GM21360 (cell line): ENCODE measurements around the gene CMTR2.
"Not testable (repeated sequence)": the region's sequence is repeated elsewhere in the genome, so short reads cannot be mapped to it uniquely, and the experiment has no call there.

Experiments
- ATAC-seq: cut with Tn5 transposase; IDR thresholded peaks from one replicate; pipeline ENCODE4 v1.9.1; 2021; ENCODE audit warnings: mild to moderate bottlenecking, moderate library complexity; ENCODE audit not compliant: unreplicated experiment

Gene CMTR2, protein sequence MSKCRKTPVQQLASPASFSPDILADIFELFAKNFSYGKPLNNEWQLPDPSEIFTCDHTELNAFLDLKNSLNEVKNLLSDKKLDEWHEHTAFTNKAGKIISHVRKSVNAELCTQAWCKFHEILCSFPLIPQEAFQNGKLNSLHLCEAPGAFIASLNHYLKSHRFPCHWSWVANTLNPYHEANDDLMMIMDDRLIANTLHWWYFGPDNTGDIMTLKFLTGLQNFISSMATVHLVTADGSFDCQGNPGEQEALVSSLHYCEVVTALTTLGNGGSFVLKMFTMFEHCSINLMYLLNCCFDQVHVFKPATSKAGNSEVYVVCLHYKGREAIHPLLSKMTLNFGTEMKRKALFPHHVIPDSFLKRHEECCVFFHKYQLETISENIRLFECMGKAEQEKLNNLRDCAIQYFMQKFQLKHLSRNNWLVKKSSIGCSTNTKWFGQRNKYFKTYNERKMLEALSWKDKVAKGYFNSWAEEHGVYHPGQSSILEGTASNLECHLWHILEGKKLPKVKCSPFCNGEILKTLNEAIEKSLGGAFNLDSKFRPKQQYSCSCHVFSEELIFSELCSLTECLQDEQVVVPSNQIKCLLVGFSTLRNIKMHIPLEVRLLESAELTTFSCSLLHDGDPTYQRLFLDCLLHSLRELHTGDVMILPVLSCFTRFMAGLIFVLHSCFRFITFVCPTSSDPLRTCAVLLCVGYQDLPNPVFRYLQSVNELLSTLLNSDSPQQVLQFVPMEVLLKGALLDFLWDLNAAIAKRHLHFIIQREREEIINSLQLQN

DNA sequence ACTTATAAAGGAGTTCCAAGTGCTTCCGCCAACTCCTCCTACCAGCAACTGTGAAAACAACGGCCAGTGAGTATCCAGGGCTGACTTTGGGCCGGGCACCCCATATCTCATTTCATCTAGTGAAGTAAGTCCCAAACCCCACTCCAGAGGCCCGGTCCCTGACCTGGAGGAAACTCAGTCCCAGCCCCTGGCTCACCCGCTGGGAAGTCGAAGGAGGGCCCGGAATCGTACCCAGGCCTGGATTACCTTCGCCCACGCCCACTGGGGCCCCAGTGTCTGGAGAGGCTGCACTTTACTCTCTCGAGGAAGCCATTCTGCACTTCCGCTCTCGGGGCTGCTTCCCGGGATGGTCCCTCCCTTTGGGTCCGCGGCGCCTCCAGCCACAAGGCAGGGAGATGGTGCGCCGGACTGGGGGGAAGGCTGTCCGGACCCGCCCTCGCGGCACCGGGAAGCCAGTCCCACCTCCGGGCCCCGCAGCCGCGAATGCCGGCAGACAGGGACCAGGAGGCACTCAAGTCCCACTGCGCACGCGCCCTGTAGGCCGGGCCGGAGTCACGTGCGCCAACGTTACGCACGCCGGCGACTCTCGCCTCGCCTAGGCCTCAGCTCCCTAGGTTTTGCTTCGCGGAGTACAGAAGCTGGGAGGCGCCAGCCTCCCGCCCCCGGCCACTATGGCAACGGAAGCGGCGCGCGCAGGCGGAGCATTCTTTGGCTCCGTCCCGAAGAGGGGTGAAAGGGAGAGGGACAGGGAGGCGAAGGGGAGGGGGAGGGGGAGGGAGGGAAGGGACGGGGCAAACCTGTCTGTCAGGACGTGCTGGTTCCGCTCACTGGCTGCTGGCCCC lies at the start of gene CMTR2:
CMTR2 (minus strand) TSS at position 513 of the 842 bp plus-strand sequence. CDS start 3,482 bp downstream, outside the sequence.
- ATAC-seq, result peak; percentile 94

DNA sequence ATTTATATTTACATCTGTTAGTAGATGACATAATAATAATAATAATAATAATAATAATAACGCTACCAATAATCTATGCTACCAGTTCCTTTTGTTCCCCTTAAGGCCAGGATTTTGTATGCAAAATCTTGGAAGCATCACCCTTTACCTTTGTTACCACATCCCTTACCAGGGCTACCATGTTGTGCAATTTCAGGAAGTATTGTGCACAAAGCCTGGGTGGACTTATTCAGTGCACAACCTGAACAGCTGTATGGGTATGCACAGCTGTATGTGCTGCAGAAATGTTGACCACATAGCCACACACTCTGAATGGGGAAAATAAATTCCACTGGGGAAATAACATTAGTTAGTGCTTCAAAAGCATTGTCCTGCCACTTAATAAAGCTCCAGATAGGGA lies 49.4 kb upstream of the CMTR2 start:
- no peak for ATAC-seq

DNA sequence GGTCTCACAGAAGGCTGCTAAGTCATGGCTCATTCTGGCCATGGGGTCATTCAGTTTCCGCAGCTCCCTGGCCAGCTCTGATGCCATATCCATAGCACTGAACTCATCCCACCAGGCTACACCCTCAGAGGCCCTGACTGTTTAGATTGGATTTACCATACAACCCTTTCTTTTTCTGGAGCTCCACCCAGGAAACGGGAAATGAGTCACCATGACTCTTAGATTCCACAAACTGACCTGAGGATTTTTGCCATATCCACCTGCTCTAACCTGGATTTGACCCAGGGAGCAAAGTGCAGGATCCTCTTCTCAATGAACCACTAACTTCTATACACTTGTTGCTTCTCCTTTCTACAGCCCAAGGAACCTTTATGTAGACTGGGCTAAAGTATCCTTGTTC lies 49.0 kb upstream of the CMTR2 start:
- ATAC-seq, result no peak

DNA sequence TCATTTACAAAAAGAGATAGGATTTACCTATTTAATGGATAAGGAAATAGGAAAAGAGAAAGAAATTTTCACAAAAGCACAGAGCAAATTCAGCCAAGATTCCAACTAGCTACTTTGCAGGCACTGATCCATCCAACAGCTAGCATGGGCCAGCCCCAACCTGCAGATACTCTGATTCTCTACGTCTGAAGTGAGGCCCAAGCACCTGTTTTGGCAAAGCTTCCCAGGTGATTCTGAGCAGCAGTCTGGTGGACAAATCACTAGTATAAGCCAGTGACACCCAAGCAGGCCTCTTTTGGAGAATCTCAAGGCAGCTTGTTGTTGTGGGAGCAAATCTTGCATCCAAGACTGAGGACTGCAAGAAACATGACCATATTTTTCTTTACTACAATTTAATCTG lies 48.4 kb upstream of the CMTR2 start:
- ATAC-seq, result no peak

DNA sequence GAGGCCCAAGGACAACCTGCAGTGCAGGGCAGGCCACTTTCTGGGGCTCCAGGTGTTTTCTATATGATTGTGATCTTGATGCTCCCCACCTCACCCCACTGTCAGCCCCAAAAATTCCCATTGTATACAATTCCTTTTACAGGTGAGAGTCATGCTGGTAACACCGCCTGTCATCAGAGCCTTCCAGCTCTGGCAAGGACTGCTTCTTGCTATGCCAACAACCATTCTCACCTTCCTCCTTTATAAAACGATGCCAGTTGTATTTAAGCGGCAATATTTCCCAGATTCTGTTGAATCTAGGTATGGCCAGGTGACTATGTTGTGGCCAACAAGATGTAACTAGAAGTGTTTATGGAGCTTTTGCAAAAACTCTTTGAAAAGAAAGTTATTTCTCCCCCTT lies 38.9 kb upstream of the CMTR2 start:
- no peak for ATAC-seq

DNA sequence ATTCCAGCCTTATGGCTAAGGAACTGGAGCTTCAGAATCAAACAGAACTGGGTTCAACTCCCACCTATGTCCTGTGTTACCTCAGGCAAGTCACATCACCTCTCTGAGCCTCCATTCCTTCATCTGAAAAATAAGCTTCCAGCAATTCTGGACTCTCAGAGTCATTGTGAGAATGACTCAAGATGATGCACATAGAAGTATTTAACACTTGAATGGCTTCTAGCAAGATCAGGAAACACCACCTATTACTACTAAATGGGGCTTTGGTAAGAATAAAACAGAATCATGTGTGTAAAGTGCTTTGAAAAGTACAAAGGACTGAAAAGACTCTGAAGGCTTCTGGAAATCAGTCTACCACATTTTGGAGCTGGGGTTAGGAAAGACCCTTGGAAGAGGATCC lies 38.5 kb upstream of the CMTR2 start:
- no peak for ATAC-seq

DNA sequence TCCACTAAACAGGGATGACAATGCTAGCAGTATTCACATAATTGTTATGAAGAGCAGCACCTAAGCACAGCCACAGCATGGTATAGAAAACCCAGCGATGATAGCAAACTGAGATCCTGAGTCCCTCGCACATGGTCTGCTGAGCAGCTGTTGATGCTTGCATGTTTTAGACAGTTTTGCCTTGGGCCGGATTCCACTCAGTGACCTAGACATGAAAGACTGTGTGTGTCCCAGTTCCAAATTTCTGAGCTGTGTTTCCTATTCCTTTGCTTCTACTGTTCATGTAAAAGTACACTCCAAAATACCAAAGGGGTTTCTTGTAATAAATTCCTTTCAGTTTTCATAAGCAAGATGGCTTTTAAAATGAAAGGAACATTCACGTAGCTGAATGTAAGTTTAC lies 30.8 kb upstream of the CMTR2 start:
- ATAC-seq, result no peak

DNA sequence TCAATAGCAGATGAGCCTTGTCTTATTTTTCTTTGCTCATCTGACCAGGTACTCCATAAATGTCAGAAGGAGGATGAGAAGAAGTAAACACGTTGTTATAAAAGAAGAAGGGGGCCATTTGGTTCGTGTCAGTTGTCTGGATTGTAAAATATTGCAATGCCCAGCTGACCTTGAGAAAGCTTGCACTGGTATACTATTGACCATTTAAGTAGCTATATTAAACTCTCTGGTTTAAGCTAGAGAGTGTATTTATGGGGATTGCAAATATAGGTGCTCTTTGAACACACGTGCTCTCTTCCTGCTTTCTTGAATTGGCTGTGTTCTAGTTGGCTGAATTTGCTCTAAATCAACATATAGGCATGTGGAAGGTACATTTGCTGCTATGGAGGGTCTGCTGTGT lies 26.1 kb upstream of the CMTR2 start:
- ATAC-seq, result no peak

DNA sequence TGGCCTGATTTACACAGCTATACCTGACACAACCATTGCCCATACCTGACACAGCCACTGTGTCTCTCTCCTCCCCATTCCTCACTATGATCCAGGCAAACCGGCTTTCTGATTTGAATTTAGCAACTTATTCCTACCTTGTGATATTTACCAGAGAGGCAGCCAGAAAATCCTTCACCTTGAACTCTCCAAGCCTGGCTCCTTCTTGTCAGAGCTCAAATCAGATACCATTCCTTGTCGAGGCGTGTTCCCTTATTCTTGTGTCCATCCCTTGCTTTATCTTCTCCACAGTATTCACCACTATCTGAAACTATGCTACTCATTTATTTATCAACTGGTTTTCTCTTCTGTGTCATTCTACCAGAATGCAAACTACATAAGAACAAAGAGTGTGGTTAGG lies 24.4 kb upstream of the CMTR2 start:
- ATAC-seq, result not testable (repeated sequence)

DNA sequence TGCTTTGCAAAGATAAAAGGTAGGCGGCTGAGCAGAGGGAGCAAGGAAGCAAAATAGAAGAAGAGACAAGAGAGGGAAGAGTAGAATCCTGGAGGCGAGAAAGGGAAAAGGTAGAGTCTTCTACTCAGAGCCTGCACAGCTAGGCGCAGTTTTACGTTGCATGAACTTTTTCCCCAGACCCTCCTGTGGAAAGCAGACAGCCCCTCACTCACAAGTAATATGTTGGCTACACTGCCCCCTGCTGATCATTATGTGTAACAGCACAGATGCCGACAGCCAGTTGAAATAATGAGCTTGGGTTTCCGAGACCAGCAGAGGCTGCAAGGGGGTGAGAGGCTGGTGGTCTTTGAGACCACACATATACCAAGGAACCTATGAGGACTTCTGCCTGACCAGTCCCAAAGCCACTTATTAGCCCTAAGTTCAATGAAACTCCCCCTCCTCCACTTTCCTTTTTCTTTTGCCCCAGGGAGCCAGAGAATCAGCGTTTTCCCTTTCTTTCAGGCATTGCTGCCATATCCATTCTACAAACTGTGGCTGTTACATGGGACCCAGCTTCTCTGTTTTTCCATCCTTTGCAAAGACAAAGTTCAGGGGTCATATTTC lies 22.5 kb upstream of the CMTR2 start:
- ATAC-seq, result no peak

DNA sequence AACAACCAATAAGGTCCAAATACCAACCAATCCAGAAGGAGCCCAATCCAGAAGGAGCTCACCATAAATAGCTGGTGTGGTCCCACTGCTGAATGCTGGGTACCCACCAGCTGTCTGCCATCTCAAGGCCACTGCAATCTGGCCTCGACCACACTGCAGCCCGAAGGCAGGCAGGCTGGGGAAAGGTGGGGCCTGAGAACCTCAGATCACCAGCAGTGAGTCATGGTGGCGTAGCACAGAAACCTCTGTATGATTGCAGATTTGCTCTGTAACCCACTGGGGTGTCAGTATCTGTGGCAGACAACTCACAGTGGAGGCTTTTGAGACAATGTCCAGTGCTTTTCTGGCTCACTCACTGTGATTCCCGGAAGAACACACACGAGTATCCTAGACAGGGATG lies 14.7 kb upstream of the CMTR2 start:
- no peak for ATAC-seq

DNA sequence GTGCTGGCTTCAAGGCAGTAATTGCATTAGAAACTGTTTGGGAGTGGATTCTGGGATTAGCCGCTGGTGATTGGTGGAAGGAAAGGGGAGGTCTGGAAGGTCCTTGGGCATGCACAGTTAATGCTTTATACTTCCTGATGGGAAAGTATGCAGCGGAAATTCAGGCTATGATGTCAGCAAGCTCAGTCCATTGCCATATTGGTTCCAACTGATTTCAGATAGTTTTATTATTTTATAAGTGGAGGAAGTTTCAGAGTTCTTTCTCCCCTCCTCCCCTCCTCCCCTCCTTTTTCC lies 8.1 kb upstream of the CMTR2 start:
- no peak for ATAC-seq

DNA sequence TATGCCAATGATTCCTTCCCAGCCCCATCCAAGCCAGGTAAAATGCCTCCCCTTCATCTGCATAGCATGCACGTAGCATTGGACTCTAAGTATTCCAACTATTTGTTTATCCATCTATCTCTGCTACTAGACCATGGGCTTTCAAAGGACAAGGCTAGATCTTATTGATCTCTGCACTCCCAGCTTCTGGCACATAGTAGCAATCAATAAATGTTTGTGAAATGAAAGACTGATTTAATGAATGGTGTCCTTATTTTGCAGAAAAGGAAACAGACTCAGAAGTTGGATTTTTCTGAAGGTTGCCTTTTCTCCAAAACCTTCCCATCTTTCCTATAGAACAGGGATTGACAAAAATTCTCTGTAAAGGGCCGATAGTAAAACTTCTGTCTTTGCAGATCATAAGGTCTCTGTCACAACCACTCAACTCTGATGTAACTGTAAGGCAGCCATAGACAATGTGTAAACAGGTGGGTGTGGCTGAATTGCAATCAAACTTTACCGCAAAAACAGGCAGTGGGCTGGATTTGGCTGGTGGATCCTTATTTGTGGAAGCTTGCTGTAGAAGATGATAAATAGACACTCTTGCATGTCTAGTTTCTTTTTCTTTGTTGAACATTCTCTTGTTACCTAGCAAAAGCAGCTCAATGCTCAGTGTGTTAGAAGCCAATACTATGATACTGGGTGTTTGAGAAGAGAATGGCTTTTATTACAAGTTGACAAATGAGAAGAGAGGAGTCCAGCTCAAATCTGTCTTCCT lies 7.6 kb upstream of the CMTR2 start:
- ATAC-seq, result no peak

DNA sequence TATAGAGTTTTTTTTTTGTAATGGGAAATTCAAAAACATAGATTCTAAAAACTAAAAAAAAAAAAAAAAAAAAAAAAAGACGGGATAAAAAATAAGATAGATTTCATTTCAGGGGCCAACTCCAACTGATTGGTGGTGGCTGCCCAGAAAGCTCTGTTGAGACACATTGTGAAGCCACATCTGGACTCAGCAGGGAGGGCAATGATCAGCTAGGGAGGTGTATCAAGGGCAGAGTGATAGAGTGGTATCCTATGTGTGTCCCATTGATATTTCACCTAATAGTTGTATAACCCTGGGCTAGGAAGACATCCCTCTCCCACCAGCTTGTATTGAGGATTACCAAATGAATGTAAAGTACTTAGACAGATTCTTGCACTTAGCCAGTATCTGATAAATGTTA lies 6.7 kb upstream of the CMTR2 start:
- ATAC-seq, result no peak

DNA sequence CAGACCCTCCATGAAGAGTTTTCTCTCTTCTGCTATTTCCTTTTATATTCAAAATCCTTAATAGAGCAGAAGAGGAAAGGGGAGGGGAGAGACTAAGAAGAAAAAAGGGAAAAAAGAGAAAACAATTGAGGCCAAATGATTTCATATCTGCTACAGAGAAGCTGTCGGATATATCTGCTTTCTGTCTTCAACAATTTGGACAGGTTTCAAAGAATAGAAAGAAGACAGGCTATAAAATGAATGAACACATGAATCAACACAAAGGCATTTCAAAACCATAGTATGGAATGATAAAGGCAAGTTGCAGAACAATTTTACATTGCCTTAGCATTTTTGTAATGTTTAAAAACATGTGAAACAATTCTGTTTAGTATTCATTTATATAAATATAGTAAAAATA lies 4.7 kb upstream of the CMTR2 start:
- ATAC-seq, result no peak

DNA sequence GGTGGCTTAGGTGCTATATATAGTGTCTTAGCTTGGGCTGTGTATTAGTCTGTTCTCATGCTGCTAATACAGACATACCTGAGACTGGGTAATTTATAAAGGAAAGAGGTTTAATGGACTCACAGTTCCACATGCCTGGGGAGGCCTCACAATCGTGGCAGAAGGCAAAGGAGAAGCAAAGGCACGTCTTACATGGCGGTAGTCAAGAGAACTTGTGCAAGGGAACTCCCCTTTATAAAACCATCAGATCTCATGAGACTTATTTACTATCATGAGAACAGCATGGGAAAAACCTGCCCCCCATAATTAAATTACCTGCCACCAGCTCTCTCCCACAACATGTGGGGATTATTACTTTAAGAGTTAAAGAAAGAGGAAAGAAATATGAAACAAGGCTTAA lies 2.9 kb upstream of the CMTR2 start:
- not testable (repeated sequence) for ATAC-seq

DNA sequence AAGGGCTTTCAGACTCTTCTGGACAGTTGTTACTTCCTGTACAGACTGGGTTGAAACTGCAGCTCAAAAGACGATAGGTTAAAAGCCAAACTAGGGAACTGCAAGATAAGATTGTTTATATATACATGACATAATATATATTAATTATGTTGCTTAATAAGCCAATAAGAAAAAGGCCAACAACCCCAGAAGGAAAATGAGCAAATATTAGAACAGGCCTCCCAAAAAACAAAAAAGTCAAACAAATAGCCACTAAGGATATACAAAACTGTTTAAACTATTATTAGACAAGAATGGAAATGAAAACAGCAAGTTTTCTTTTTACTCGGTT lies 495 bp upstream of the CMTR2 start:
- ATAC-seq, result no peak

DNA sequence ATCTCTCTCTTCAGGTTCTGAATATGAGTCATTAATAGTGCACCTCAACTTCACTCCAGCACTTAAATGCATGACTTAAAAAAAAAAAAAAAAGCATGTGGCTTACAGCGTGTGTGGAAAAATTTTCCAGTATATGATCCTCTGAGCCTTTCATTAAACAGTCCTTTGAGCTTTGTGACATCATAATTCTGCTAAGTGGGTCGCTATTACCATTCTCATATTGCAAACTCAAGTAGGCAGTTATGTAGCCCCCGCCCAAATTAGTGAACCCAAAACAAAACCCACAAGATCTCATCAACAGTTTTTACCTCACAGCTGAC lies 672 bp downstream of the CMTR2 start:
- ATAC-seq, result no peak

DNA sequence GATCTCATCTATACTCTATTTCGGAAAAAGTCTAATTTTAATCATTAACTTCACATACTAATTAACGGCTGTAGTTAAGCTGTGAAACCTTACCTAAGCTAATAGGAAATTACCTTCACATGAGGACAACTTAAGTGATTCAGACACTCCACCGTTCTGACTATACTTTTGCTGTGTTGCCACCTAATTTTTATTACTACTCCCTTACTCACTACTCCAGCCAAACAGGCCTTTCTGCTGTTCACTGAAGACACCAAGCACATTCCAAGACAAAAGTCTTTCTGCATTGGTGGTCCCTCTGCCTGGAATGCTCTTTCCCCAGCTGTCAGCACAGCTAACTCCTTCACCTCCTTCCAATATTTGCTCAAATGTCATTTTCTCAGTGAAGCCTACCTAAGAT lies 1.3 kb downstream of the CMTR2 start:
- no peak for ATAC-seq

DNA sequence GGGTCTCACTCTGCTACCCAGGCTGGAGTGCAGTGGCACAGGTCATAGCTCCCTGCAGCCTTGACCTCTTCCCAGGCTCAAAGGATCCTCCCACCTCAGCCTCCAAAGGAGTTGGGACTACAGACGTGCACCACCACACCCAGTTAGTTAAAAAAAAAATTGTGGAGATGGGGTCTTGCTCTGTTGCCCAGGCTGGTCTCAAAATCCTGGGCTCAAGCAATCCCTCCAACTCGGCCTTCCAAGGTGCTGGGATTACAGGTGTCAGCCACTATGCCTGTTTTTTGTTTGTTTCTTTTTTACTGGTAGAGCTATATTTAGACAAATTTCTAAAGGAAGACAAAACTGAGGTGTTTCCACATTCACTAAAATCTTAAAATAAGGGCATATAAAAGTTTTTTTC lies 1.7 kb downstream of the CMTR2 start:
- no peak for ATAC-seq

DNA sequence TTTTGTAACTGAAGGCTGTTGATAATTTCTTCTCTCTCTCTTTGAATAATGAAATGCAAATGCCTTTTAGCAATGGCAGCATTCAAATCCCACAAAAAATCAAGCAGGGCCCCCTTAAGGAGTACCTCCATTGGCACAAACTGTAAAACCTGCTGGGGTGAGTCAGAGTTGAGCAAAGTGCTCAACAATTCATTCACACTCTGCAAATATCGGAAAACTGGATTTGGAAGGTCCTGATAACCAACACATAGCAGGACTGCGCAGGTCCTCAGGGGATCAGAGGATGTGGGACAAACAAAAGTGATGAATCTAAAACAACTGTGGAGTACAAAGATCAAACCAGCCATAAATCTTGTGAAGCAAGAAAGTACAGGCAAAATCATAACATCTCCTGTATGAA lies 5.6 kb downstream of the CMTR2 start:
- ATAC-seq, result no peak
